Thoracic aorta (tissue), 2 donors: Measurements from ENCODE around the gene PSMA3. TPM values are rescaled to one million over a fixed set of nuclear protein-coding genes. Genes with fewer than 3 reads are reported as not detected.

Experiments
- ATAC-seq: fragments of 150-250 bp; one replicate; pipeline ENCODE4 v1.8.0; 2017; ENCODE audit warnings: low read depth; ENCODE audit not compliant: insufficient number of reproducible peaks, low FRiP score
- DNase-seq: peaks from one replicate; pipeline ENCODE4 v3.0.0-alpha.2; 2020; ENCODE audit warnings: low spot score
- H3K27ac ChIP-seq, 2 donors: fragments of 200-600 bp; sonication (generic); 1 replicate in 1 of 2; 2 replicates in 1 of 2; pipeline ENCODE4 v1.5.1; 2016; ENCODE audit warnings: mild to moderate bottlenecking in 2 of 2, moderate library complexity in 2 of 2
- H3K27me3 ChIP-seq: fragments of 200-600 bp; sonication (generic); replicated peaks from 2 replicates; pipeline ENCODE4 v1.6.0; 2016; ENCODE audit warnings: mild to moderate bottlenecking; ENCODE audit not compliant: insufficient read depth
- H3K36me3 ChIP-seq: fragments of 200-600 bp; sonication (generic); one replicate; pipeline ENCODE4 v1.5.1; 2016
- H3K4me1 ChIP-seq, 2 donors: fragments of 200-600 bp; sonication (generic); 1 replicate in 1 of 2; 2 replicates in 1 of 2; pipeline versions ENCODE4 v1.5.1 to v1.6.0; 2016; ENCODE audit warnings: low read depth in 2 of 2, mild to moderate bottlenecking in 1 of 2; ENCODE audit not compliant: control insufficient read depth in 1 of 2
- H3K4me3 ChIP-seq: fragments of 200-600 bp; sonication (generic); 2 replicates; pipeline ENCODE4 v1.5.1; 2016; ENCODE audit warnings: mild to moderate bottlenecking
- H3K9me3 ChIP-seq: fragments of 200-600 bp; sonication (generic); 2 replicates; pipeline ENCODE4 v1.5.1; 2016
- CTCF ChIP-seq: fragments of 200-600 bp; sonication (generic); IDR thresholded peaks from one replicate; pipeline ENCODE4 v1.5.1; 2019; ENCODE audit warnings: antibody characterized with exemption
- total RNA-seq, 2 donors: library from RNA; depleted of rRNA; stranded (reverse); fragments of >200 nt; gene quantifications; one replicate each; pipeline versions ENCODE4 v1.1.0 to v1.2.3, GENCODE V29; 2016

PSMA3 gene
- total RNA-seq, 2 donors from 2014 or later: 91.5 to 93.0 TPM

- H3K36me3 ChIP-seq: peaks cover 20% of the 10 kb centered on the region
These were observed 43.6 kb downstream of the PSMA3 start for GRCh38 chr14:58288106-58288792.

GRCh38 chr14:58291646-58292045 is 47.0 kb downstream of the PSMA3 start:
- ATAC-seq (no peak), DNase-seq (no peak)
- Histone ChIP-seq H3K4me3 (no peak overlapping the region), H3K27ac (no peak overlapping the region), H3K4me1 (peaks cover 18 to 61% of the 10 kb centered on the region in 2 donors), H3K36me3 (peaks cover 33% of the 10 kb centered on the region), H3K27me3 (no peaks in the 10 kb centered on the region), H3K9me3 (no peaks in the 10 kb centered on the region)
- no peak for TF ChIP-seq CTCF

More at GRCh38 chr14:58288106-58288792, 43.6 kb downstream of the PSMA3 start:
- Histone ChIP-seq H3K27ac (no peak overlapping the region), H3K4me1 (peaks cover 18 to 61% of the 10 kb centered on the region in 2 donors), H3K4me3 (no peak overlapping the region), H3K9me3 (no peaks in the 10 kb centered on the region), H3K27me3 (no peaks in the 10 kb centered on the region)
- no peak for DNase-seq
- no peak for ATAC-seq
- no peak for TF ChIP-seq CTCF

- peaks cover 17 to 59% of the 10 kb centered on the region in 2 donors for H3K4me1 ChIP-seq
- H3K27me3 ChIP-seq: no peaks in the 10 kb centered on the region
- no peak overlapping the region for H3K4me3 ChIP-seq
- DNase-seq (no peak), ATAC-seq (no peak)
- H3K9me3 ChIP-seq: no peaks in the 10 kb centered on the region
- no peak overlapping the region for H3K27ac ChIP-seq
- H3K36me3 ChIP-seq: peaks cover 33% of the 10 kb centered on the region
- no peak for TF ChIP-seq CTCF
These were observed 47.5 kb downstream of the PSMA3 start for GRCh38 chr14:58292187-58292586.

GRCh38 chr14:58294201-58294600 is 49.6 kb downstream of the PSMA3 start:
- Histone ChIP-seq H3K27ac (no peak overlapping the region), H3K9me3 (no peaks in the 10 kb centered on the region), H3K27me3 (no peaks in the 10 kb centered on the region), H3K36me3 (peaks cover 28% of the 10 kb centered on the region), H3K4me3 (no peak overlapping the region), H3K4me1 (peaks cover 12 to 42% of the 10 kb centered on the region in 2 donors)
- ATAC-seq (no peak), DNase-seq (no peak)
- TF ChIP-seq CTCF: no peak

GRCh38 chr14:58296726-58297125 is 52.1 kb downstream of the PSMA3 start:
- ATAC-seq (no peak), DNase-seq (no peak)
- Histone ChIP-seq H3K27ac (peak overlapping the region; percentile 89 to 98), H3K27me3 (no peaks in the 10 kb centered on the region), H3K4me3 (peak overlapping the region; percentile 67), H3K9me3 (no peaks in the 10 kb centered on the region), H3K36me3 (peaks cover 15% of the 10 kb centered on the region), H3K4me1 (peaks cover 16 to 42% of the 10 kb centered on the region in 2 donors)
- TF ChIP-seq CTCF: no peak
